GM19438 (cell line): ENCODE results near the gene WASF3.

Source experiments
- ATAC-seq: cut with Tn5 transposase; IDR thresholded peaks from one replicate; pipeline ENCODE4 v1.9.1; 2021; ENCODE audit warnings: low read depth; ENCODE audit not compliant: unreplicated experiment

WASF3 gene

GRCh38 chr13:26557393-26558073 is at the start of gene WASF3:
WASF3 (plus strand) TSS chr13:26557683; CDS start chr13:26642271, 84,588 bp downstream.
- ATAC-seq = peak; percentile 97

GRCh38 chr13:26508885-26509284 is 48.6 kb upstream of the WASF3 start:
- ATAC-seq = no peak

GRCh38 chr13:26509491-26509890 is 48.0 kb upstream of the WASF3 start:
- ATAC-seq = no peak

- ATAC-seq = no peak
Measured at GRCh38 chr13:26513931-26514330, 43.6 kb upstream of the WASF3 start.

- ATAC-seq = no peak
Measured at GRCh38 chr13:26515721-26516120, 41.8 kb upstream of the WASF3 start.

GRCh38 chr13:26517936-26518335 is 39.5 kb upstream of the WASF3 start:
- no peak for ATAC-seq

DNA sequence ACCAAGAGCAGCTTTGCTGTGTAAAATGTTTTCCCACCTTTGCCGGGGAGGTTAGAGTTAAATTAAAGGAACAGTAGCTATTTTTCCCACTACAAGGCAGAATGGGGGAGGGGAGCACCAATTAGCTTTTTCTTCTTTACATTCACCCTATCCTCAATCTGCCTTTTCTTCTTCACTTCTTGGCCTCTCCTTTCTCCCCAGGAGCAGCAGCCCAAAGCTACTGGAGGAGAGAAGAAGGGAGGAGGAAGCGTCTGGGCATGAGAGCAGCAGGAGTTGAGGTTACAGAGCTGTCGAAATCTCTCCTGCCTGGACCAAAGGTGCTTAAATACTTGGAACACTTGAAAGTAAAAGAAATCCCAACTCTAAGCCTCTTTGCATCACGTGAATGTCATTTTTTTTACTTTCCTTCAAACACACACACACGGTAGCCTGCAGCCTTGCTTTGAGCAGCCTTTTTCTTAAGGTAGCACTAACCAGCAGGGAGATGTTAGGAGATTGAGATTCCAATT is 39.0 kb upstream of the WASF3 start:
- no peak for ATAC-seq

DNA sequence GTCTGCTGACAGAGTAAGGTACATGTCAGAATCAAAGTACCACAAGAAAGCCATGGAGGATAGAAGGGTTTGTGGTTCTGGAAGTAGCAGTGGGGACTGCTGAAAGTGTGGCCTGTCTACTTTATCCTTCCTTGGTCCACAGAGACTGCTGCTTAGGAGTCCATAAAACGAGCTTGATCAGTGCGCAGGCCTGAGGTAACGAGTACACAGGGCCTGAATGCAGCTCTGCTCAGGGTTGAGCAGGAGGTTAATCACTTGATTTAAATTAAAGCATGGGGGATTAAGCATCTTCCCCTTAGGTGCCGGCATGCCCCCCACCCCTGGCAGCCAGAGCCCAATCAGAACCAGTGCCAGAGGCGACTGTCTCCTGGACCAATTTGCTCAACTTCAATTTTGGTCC is 34.9 kb upstream of the WASF3 start:
- no peak for ATAC-seq

DNA sequence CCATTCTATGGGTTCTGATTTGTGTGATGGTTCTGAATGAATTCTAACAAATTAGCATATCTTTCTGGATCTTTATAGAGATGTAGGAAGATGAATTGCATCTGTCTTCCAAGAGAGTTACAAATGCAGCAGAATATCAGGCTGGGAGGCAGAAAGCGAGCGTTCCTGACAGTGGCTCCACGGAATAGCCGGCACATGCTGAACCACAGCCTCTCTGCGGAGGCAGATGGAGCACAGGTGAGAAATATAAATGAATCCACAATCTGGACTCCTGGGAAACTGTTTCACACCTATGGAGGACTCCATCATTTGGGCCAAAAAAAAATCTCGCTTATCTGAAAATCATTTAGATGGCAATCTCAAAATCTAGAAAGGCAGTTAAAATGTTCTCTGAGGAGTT is 34.5 kb upstream of the WASF3 start:
- no peak for ATAC-seq

DNA sequence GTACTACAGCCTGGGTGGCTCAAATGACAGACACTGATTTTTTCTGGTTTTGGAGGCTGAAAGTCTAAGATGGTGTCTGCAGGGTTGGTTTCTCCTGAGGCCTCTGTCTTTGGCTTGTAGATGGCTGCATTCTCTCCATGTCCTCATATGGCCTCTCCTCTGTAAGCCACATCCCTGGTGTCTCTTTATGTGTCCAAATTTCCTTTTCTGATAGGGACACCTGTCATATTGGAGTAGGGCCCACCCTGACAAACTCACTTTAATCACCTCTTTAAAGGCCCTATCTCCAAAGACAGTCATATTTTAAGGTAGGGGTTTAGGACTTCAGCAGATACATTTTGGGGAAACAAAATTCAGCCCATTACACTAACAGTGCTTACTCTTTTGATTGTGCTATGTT is 32.0 kb upstream of the WASF3 start:
- no peak for ATAC-seq

- no peak for ATAC-seq
Measured at GRCh38 chr13:26526702-26527216, 30.7 kb upstream of the WASF3 start.

DNA sequence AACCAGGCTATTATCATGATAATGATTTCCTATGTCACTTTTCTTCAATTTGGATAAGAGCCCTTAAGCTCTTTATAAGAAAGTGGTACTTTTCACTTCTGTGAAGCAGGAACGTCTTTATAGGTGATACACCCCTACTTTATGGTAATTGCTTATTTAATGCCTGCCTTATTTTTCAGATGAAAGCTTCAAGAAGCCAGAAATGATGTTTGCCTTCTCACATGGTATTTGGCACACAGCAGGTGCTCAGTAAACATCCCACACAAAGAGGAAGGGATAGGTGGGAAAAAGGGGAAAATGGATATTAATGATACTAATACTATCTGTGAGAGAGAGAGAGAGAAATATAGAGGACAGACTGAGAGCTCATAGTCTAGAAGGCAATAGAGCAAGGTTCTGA is 29.0 kb upstream of the WASF3 start:
- no peak for ATAC-seq

GRCh38 chr13:26529441-26529840 is 28.0 kb upstream of the WASF3 start:
- ATAC-seq = no peak

DNA sequence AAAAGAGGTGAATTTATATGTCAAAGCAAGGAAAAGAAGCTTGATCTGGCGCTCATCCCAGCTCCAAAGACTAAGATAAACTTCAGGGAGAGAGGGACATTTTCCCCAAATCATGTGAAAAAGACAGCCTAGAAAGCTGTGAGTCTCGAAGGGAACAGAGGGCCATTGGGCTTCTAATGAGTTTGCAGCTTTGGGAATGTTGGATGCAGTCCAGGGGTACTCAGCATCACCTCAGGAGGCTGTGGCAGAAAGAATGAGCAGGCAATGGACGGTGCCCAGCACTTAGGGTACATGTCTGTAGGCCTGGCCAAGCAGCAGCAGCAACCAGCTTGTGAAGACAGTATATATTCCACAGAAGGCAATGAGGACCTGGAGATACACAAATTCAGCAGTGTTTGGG is 25.7 kb upstream of the WASF3 start:
- no peak for ATAC-seq

DNA sequence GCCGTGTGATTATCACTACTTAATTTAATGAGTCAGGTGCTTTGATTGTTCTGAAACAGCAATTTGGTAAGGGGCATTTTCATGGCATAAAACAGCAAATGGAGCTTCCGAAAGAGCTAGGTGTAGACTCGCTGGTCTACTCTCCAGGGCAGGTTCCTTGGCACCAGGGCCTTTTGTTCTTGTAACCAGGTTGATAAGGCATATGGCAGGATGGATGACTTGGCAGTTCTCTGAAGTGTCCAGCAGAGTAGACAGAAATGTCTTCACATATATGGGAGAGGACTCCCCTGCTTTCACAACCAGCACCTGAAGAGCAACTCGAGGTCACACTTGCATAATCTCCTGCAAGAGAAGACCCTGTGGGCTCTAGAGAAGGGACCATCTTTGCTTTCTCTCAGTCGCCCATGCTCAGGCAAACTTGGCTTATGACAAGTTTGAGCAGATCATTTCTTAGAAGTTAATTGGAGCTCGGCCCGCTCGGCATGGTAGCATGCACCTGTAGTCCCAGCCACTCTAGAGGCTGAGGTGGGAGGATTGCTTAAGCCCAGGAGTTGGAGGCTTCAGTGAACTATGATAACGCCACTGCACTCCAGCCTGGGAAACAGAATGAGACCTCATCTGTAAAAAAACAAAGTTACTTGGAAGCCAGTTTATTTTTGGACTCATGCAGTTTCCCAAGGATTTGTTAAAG is 23.3 kb upstream of the WASF3 start:
- no peak for ATAC-seq

DNA sequence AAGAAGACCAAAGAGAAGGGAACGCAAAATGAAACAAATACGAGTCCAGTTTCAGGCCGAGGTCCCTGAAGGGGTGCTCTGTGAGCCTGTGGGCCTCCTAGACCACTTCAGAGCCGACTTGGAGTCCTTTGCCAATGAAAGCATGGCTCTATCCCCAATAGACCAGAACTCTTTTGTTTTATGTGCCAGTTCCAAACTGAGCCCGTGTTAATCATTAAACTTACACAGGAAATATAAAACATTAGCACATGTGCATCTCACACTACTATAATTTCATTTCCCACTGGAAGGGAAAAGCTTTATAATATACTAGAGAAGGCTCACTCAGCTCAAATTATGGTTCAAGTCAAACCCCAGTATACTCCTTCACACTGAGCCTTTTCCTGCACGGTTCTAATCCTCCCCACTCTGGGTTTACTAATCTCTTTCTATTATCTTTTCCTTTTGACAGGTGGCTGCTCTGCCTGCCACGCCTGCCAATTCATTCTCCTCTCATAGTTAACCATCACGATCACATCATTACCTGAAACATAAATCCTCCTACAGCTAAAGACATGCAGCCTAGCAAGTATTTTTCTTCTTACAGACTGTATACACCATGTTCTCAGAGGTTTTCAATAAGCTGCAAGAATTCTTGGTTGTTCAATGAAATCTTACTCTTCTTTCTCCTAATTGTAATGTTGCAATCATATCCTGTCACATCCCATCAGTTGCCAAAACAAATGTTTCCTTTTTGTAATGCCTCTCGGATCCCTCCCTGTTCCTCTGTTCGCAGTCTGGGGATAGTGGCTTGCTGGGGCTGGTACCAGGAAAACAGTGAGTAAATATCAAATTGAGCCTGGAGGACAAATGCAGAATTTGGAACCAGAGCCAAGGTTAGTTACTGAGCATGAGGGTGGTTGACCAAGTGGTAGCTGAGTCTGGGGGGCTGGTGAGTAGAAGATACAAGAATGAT is 18.8 kb upstream of the WASF3 start:
- ATAC-seq = no peak

DNA sequence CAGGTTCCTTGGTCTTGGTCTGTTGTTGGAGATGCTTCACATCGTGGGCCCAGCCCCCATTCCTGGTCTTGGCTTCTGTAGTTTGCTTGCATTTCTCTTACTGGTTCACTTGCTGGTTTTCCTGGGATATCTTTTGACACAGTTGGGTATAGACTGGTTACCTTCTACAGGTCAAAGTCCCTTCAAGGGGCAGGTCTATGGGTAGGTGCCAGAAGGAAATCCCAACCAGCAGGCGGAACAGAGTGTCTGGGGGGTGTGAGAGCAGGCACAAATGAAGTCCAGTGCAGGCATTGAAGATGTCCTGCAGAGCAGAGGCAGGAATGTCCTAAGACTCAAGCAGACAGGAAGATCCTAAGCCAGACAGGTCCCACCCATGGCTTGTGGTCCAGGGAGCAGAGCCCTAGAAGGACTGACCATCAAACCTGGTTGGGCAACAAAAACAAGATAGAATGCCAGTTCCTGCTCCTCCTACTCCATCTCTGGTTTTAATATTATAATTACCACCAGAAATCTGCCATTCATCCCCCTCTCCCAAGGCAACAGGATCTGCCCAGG is 17.7 kb upstream of the WASF3 start:
- ATAC-seq = no peak

- no peak for ATAC-seq
Measured at GRCh38 chr13:26540334-26540733, 17.1 kb upstream of the WASF3 start.

DNA sequence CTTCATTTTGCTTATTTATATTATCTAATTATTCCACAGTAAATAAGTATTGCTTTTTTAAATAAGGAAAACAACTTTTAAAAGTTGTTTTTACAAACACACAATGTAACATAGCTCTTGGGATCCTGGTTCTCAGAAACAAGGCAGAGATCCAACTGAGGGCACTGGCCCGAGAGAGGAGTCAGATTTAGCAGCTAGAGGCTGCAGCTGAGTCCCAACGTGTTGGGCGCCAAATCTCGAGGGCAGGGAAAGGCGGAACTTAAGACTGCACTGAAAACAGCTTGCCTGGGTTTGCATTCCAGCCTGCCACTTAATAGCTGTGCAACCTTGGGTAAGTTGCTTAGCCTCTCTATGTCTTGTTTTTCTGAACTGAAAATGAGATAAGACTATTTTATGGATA is 16.4 kb upstream of the WASF3 start:
- no peak for ATAC-seq
